ENCODE data around the gene CYCS.
A peak's percentile ranks its signal among the peaks of the same experiment; 100 is the strongest.
"Not testable (repeated sequence)": the region's sequence is repeated elsewhere in the genome, so short reads cannot be mapped to it uniquely, and the experiment has no call there.

Gene CYCS

GRCh38 chr7:25118048-25118753, 6.9 kb downstream of the CYCS start:
- DNase-seq (ENCODE audit: low spot score) = no peak

GRCh38 chr7:25117226-25118047, 7.6 kb downstream of the CYCS start:
- DNase-seq (ENCODE audit: low spot score) = peak; percentile 70

DNA sequence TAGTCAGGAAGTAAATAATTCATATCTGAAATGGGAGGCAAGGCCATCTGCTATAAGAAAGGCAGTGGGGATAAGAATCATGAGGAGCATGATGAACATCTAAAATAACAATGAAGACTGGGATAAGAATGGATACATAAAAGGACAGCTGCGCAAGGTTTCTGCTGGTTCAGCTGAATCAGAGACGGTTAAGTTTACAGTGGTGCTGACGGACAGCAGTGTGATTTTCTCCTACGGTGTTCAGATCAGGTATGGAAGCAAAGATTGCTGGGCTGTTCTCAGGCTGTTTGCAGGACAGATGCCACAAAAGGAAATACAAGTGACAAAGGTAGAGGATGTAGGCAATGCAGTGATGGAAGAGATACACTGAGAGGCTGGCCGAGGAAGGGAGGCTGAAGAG, 8.4 kb downstream of the CYCS start:
- DNase-seq (ENCODE audit: low spot score) = no peak

GRCh38 chr7:25110514-25110913, 14.5 kb downstream of the CYCS start:
- not testable (repeated sequence) for DNase-seq (ENCODE audit: low spot score)

DNA sequence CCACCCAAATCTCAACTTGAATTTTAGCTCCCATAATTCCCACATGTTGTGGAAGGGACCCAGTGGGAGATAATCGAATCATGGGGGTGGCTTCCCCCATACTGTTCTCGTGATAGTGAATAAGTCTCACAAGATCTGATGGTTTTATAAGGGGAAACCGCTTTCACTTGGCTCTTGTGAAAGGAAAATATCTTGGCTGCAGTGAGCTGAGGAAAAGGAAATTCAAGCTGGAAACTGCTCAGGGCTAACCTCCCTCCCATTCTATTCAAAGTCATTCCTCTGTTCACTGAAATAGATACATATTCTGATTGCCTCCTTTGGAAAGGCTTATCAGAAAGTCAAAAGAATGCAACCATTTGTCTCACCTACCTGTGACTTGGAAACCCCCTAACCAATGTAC, 15.8 kb downstream of the CYCS start:
- DNase-seq (ENCODE audit: low spot score) = no peak

DNA sequence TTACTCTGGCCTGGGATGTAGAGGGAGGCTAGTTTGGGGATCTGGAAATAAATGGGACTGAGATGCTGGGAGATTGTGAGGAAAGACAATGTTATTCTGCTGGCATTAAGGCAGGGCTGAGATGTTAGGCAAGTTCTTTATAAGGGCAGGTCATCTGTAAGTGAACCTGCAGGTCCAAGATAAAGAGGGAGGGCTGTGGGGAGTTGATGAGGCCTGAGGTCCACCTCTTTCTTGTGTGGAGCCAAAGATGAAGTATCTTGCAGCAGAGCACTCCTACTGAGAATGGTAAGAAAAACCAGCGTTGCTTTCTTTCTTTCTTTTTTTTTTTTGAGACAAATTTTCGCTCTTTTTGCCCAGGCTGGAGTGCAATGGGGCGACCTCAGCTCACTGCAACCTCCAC, 19.1 kb downstream of the CYCS start:
- DNase-seq (ENCODE audit: low spot score) = no peak

DNA sequence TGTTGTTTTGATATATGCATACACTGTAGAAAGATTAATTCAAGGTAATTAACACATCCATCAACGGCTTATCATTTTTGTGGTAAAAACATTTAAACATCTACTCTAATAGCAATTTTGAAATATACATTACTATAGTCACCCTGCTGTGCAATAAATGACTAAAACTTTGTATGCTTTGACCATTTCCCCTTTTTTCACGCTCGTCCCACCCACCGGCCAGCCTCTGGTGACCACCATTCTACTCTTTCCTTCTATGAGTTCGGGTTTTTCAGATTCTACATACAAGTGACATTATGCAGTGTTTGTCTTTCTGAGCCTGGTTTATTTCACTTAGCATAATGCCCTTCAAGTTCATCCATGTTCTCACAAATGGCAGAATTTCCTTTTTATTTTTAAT, 21.3 kb downstream of the CYCS start:
- no peak for DNase-seq (ENCODE audit: low spot score)

- no peak for DNase-seq (ENCODE audit: low spot score)
These were observed 23.2 kb downstream of the CYCS start for GRCh38 chr7:25101817-25102216.

DNA sequence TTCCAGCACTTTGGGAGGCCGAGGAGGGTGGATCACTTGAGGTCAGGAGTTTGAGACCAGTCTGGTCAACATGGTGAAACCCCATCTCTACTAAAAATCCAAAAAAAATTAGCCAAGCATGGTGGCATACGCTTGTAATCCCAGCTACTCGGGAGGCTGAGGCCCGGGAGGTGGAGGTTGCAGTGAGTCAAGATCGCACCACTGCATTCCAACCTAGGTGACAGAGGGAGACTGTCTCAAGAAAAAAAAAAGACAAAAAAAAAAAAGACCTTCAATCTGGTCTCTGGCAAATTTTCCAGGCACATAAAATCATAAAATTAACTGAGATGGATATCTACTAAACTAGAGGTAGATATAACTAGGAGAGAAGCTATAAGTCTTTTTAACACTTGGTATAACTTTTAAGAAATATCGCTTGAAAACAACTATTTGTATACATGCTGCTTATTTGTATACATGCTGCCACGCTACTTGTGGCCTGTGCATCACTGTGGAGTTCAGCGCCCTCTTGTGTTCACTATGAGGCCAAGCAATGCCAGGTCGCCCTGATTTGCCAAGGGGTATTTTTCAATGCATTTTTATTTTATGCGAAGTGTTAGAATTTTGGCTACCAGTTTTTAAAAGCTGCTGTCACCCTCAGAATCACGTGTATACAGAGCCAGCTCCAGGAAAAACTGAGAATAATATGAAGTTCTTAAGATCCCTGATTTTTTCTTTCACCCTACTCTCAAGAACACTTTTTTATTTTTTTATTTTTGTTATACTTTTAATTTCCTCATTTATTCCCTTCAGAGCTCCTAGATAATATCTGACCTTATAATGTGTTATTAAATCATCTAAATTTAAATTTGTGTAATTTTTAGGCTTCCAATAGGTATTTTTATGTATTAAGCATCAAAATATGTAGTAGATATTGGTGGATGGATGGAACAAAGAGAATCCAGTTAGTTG, 26.7 kb downstream of the CYCS start:
- peak; percentile 80 for DNase-seq (ENCODE audit: low spot score)

GRCh38 chr7:25095516-25096345, 29.3 kb downstream of the CYCS start:
- DNase-seq (ENCODE audit: low spot score) = no peak

- peak; percentile 82 for DNase-seq (ENCODE audit: low spot score)
These were observed 31.7 kb downstream of the CYCS start for GRCh38 chr7:25093268-25093826.

- no peak for DNase-seq (ENCODE audit: low spot score)
These were observed 33.3 kb downstream of the CYCS start for GRCh38 chr7:25091779-25092178.

GRCh38 chr7:25091176-25091575, 33.9 kb downstream of the CYCS start:
- DNase-seq (ENCODE audit: low spot score) = no peak

- no peak for DNase-seq (ENCODE audit: low spot score)
These were observed 34.7 kb downstream of the CYCS start for GRCh38 chr7:25090374-25090773.

DNA sequence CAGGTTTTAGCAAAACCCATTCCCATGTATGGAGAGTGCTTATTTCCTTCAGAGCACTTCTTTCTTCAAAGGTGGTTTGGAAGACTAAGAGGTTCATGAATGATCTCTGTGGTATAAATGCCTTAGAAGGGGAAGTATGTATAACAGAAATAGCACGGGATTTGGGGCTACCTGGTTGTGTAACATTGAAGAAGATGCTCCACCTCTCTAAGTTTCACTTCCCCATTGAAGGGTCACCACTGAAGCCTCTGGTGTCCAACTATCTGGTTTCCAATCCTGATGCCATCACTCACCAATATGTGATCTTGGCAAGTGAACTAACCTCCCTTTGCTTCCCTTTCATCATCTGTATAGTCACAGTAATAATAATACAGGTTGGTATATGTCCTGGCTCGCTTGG, 37.2 kb downstream of the CYCS start:
- no peak for DNase-seq (ENCODE audit: low spot score)

DNA sequence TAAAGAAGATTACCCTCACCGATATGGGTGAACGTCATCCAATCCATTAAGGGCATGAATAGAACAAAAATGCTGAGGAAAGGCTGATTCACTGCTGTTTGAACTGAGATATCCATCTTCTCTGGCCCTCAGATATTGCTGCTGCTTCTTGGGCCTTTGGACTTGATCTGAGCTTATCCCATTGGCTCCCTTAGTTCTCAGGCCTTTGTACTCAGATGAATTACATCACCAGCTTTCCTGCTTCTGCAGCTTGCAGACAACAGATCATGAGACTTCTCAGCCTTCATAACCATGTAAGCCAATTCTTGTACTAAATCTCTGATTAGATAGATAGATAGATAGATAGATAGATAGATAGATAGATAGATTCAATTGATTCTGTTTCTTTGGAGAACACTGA, 40.2 kb downstream of the CYCS start:
- DNase-seq (ENCODE audit: low spot score) = no peak

GRCh38 chr7:25083201-25083600, 41.9 kb downstream of the CYCS start:
- no peak for DNase-seq (ENCODE audit: low spot score)

- not testable (repeated sequence) for DNase-seq (ENCODE audit: low spot score)
These were observed 43.0 kb downstream of the CYCS start for GRCh38 chr7:25082041-25082440.

- no peak for DNase-seq (ENCODE audit: low spot score)
These were observed 48.0 kb downstream of the CYCS start for GRCh38 chr7:25077096-25077495.

DNA sequence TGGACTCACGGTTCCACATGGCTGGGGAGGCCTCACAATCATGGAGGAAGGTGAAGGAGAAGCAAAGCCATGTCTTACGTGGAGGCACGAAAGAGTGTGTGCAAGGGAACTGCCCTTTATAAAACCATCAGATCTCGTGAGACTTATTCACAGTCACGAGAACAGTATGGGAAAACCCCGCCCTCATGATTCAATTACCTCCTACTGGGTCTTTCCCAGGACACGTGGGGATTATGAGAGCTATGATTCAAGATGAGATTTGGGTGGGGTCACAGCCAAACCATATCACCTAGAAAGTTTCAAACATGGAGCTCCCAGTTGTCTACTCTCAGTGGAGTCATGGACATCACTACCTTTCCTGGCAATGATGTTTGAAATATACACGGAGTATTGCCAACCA, 49.6 kb downstream of the CYCS start:
- DNase-seq (ENCODE audit: low spot score) = no peak

DNA sequence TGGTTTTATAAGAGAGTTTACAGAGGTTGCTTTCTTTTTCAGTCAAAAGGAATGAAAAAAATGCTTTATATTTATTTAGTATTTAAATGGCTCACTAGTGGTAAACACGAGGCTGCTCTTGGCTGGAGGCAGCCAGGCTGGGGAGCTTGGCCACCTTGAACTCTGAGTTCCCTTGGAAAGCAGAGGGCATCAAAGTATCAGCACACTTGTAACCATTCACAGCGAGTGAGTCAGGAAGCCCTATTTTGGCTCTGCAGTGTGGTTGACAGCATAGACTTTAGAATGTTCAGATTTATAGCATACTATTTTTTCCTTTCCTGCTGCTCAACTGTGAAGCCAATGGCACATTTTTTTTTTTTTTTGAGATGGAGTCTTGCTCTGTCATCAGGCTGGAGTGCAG, 51.6 kb downstream of the CYCS start:
- no peak for DNase-seq (ENCODE audit: low spot score)
